Body of pancreas (tissue), 4 donors: ENCODE measurements around the gene WSB1.

ENCODE experiments used
- POLR2A ChIP-seq, 3 donors: fragments of 450-650 bp; IDR thresholded peaks; one replicate each; pipeline ENCODE4 v1.6.1; 2016; ENCODE audit warnings: antibody characterized with exemption in 3 of 3, mild to moderate bottlenecking in 2 of 3
- TF ChIP-seq, protein P1 (sequence below), 7 experiments: fragments of 450-650 bp in 4 of 7; fragments of 200-600 bp in 3 of 7; sonication (generic) in 3 of 7; IDR thresholded peaks; one replicate each; pipeline ENCODE4 v1.5.1; 2016 to 2019; ENCODE audit warnings: antibody characterized with exemption in 7 of 7

DNA sequence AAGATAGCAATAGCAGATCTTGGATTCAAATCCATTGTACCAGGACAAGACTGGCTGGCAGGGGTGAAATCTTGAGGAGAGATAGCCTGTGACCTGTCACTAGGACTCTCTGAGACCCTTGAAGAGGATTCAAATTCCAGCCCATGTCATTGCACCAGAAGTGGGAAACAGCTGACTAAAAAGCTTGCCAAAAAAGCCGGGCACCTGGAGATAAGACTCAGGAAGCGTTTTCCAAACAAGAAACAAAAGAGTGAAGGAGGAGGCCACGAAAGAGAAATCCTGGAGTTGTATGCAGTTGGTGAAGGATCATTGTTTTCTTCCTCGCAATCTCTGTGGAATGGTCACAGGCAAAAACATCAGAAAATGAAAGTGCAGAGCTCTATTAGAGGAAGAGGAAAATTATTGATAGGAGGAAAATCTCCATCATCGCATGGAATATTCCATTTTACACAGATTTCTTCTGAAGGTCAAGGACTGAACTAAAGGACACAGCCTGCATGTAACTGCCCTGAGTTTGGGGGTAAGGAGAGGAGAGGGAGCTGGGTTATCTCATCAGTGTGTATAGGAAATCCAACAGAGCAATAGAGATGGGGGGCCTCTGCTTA, 9.0 kb upstream of the WSB1 start:
- TF ChIP-seq, protein P1, sequence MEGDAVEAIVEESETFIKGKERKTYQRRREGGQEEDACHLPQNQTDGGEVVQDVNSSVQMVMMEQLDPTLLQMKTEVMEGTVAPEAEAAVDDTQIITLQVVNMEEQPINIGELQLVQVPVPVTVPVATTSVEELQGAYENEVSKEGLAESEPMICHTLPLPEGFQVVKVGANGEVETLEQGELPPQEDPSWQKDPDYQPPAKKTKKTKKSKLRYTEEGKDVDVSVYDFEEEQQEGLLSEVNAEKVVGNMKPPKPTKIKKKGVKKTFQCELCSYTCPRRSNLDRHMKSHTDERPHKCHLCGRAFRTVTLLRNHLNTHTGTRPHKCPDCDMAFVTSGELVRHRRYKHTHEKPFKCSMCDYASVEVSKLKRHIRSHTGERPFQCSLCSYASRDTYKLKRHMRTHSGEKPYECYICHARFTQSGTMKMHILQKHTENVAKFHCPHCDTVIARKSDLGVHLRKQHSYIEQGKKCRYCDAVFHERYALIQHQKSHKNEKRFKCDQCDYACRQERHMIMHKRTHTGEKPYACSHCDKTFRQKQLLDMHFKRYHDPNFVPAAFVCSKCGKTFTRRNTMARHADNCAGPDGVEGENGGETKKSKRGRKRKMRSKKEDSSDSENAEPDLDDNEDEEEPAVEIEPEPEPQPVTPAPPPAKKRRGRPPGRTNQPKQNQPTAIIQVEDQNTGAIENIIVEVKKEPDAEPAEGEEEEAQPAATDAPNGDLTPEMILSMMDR (IDR thresholded peaks at IDR 0.05), result no peak
- no peak for TF ChIP-seq POLR2A (IDR thresholded peaks at IDR 0.05)
